A172 (cell line): Measurements from ENCODE around the gene PSME2. TPM values are rescaled to one million over a fixed set of nuclear protein-coding genes. Genes with fewer than 3 reads are reported as not detected.

Experiments
- DNase-seq: peaks from one replicate; pipeline ENCODE4 v3.0.0-alpha.2; 2015; ENCODE audit warnings: low spot score
- total RNA-seq: library from RNA; depleted of rRNA; stranded (reverse); fragments of >200 nt; shearing (Covaris generic); gene quantifications from 2 replicates; pipeline ENCODE4 v1.2.3, GENCODE V29; 2014

PSME2 gene
- total RNA-seq, 1 experiment from 2014 or later, result 126 TPM

DNA sequence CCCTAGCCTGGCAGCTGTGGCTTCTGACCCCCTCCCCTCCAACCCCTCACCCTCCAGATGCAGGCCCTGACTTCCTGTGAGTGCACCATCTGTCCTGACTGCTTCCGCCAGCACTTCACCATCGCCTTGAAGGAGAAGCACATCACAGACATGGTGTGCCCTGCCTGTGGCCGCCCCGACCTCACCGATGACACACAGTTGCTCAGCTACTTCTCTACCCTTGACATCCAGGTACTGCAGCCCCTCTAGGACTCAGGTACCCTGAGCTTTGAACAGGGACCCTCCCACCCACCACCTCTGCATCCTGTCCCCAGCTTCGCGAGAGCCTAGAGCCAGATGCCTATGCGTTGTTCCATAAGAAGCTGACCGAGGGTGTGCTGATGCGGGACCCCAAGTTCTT, 8.7 kb upstream of the PSME2 start:
- DNase-seq, result no peak

DNA sequence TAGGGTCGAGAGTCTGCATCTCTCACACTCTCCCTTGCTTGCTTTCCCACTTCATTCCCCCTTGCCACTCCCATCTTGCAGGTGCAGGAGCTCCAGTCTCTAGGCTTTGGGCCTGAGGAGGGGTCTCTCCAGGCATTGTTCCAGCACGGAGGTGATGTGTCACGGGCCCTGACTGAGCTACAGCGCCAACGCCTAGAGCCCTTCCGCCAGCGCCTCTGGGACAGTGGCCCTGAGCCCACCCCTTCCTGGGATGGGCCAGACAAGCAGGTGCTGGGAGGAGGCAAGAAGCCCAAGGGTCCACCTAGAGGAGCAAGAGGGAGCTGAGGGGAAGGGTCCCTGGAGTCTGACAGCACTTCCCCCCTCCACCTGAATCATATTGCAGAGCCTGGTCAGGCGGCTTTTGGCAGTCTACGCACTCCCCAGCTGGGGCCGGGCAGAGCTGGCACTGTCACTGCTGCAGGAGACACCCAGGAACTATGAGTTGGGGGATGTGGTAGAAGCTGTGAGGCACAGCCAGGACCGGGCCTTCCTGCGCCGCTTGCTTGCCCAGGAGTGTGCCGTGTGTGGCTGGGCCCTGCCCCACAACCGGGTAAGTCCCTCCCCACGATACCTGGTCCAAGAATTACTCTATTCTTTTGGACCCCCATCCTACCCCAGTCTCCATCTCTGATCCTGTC, 5.1 kb upstream of the PSME2 start:
- DNase-seq, result no peak

DNA sequence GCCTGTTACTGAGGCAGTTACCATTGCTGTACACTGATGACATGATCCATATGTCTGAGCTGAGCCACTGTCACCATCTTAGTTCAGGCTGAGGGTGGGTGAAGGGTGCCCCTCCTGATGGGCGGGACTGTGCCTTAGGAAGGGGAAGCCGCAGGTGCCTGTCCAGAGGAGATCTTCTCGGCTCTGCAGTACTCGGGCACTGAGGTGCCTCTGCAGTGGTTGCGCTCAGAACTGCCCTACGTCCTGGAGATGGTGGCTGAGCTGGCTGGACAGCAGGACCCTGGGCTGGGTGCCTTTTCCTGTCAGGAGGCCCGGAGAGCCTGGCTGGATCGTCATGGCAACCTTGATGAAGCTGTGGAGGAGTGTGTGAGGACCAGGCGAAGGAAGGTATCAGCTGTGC, 4.6 kb upstream of the PSME2 start:
- DNase-seq, result no peak

DNA sequence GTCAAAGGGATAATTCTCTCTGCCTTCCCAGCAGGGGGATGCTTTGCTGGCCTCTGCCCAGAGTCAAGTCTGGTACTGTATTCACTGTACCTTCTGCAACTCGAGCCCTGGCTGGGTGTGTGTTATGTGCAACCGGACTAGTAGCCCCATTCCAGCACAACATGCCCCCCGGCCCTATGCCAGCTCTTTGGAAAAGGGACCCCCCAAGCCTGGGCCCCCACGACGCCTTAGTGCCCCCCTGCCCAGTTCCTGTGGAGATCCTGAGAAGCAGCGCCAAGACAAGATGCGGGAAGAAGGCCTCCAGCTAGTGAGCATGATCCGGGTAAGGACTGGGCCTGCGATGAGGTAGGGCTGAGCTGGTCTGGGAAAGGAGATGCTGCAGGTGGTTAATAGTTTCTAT, 4.2 kb upstream of the PSME2 start:
- DNase-seq, result no peak

DNA sequence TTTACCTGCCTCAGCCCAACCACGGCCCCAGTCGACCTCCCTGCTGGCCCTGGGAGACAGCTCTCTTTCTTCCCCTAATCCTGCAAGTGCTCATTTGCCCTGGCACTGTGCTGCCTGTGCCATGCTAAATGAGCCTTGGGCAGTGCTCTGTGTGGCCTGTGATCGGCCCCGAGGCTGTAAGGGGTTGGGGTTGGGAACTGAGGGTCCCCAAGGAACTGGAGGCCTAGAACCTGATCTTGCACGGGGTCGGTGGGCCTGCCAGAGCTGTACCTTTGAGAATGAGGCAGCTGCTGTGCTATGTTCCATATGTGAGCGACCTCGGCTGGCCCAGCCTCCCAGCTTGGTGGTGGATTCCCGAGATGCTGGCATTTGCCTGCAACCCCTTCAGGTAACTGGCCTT, 3.7 kb upstream of the PSME2 start:
- no peak for DNase-seq

DNA sequence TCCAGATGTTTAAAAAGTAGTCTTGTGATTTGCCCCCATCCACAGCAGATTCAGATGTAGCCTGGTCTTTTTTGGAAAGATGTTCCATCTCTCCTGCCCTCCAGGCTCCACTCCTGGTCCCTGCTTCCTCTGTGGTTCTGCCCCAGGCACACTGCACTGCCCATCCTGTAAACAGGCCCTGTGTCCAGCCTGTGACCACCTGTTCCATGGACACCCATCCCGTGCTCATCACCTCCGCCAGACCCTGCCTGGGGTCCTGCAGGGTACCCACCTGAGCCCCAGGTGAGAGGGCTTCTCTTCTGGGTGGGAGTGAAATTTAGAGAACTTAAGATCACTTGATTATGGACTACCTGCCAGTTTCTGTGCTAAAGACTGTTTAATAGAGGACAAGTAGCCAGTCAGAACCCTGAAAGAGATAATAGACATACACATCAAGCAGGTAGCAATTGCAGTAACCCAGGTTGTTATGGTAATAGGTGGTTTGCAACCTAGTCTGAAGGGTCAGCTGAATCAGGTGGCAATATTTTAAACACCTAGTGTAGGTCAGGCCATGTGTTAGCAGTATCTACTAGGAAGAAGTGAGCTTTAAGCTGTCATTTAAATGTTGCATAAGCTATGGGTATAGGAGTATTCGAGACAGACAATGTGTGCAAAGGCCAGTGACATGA, 3.0 kb upstream of the PSME2 start:
- DNase-seq, result no peak

DNA sequence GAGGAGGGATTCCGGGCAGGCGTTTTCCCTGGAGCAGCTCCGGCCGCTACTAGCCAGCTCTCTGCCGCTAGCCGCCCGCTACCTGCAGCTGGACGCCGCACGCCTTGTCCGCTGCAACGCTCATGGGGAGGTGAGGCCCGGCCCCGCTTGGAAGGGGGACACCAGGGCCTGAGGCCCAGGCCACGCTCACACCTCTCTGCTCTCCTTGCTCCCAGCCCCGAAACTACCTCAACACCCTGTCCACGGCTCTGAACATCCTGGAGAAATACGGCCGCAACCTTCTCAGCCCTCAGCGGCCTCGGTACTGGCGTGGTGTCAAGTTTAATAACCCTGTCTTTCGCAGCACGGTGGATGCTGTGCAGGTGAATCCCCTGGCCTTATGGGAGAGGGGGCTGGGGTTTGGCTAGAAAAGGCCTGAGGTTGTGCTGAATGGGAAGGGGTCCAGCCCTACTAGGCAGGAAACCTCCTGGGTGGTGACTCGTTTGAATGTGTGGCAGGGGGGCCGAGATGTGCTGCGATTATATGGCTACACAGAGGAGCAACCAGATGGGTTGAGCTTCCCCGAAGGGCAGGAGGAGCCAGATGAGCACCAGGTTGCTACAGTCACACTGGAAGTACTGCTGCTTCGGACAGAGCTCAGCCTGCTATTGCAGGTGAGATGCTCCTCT, 1.5 kb upstream of the PSME2 start:
- no peak for DNase-seq

DNA sequence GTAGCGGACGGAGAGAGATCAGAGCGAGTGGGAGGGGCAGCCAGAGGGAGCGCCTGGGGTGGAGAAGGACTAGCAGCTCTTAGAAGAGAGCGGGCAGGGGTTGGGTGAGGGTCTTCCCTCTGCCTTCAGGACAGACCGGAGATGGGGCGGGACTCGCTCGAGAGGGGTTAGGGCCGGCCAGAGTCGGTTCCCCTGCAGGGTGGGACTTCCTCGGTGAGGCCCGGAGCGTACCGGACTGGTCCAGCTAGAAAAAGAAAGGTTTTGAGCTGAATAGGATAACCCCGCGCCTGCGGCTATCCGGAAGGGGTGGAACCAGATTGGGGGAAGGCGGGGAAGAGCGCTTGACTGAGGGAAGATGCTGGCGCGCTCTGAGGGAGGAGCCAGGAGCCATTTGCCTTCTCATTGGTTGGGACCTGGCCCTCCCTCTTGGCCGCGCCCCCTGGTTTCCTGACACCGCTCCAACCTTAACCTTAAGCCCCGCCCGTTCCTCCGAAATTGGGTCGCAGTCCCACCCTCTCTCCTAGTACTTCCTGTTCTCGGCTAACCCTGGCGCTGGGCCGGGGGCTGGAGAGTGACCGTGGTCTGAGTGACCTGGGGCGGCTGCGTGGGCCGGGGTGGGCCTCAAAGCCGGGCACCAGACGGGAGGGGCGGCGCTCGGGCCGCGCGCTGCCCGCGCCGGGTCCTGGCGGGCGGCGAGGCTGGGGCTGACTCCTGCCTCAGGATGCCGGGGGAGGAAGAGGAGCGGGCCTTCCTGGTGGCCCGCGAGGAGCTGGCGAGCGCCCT, 759 bp upstream of the PSME2 start, which contains the start of gene RNF31:
Gene RNF31 (plus strand): TSS at position 521 of the 783 bp plus-strand sequence. CDS start 201 bp downstream, at position 722.
- peak; percentile 96 for DNase-seq

DNA sequence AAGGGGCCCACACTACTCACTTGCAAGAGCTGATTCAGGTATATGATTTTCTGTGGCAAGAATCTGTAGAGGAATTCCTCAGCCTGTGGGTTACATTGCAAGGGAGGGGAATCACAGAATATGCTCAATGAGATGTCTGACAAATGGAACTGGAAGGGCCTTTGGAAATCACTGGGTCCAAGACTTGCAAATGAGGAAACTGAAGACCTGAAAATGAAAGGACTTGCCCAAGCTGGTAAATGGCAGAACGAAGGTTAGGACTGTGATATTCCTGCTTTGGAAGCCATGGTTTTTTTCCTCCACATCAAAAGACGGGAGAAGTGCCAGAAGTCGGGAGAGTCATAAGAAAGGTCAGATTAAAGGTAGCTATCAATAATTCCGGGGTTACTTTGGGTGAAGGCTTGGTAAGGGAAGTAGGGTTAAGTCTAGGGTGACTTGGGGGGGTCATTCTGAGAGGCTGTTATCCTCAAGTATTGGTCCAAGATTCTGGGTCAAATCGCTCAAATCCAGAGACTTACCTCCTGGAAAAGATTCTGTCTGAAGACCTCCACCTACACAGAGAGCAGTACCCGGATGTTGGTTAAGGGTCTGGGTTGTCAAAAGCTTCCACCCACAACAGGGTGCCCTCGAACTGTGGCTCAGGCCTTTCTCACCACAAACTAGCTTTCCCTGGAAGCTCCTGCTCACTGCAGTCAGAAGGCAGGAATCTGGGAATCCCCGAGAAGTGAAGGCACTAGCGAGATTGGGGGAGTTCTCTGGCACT, 539 bp downstream of the PSME2 start:
- no peak for DNase-seq

DNA sequence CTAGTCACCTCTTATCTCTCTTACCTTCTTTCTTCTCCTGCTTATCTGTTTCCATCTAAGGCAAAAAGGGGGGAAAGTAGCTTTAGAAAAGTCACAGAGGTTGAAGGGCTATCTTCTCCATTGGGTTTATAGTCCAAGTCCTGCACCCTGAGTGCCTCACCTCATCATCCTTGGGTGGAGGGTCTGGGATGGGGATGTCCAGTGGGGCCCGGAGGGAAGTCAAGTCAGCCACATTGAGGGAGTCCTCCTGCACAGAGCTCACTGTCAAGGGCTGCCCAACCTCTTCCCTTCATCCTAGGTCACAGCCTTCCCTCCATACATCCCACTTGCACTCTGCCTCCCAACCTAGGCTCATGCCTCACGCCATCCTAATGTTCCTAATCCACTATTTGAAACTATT, 1.2 kb downstream of the PSME2 start:
- no peak for DNase-seq

DNA sequence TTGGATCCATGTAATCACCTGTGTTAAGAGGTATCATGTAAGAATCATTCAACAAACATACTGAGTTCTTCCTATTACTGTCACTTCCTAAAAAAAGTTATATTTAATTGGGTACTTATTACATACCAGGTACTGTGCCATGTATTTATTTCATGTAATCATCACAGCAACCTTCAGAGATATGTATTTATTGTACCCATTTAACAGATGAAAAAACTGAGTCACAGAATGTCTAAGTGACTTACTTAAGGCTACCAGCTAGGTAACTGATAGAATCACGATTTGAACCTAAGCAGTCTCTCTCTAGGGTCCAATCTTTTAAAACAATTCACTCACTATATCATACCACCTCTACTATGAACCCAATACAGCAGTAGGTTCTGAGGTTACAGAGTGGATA, 2.0 kb downstream of the PSME2 start:
- DNase-seq, result no peak

DNA sequence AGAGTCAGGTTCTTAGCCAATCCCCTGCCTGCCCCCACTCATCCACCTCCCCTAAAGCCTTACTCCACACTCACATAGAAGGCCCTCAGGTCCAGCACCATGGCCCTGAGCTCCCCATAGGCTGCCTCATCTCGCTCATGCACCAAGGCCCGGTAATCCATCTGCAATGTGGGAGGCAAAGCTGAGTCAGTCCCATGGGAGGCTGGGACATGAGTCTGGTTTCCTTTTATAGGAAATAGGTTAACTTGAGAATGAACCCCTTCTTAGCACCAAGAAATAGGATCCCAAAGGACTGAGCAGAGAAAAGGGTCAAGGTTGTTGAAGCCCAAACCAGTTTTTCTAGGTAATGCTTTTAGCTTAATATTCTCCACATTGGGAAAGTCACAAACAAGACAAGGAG, 2.9 kb downstream of the PSME2 start:
- no peak for DNase-seq

DNA sequence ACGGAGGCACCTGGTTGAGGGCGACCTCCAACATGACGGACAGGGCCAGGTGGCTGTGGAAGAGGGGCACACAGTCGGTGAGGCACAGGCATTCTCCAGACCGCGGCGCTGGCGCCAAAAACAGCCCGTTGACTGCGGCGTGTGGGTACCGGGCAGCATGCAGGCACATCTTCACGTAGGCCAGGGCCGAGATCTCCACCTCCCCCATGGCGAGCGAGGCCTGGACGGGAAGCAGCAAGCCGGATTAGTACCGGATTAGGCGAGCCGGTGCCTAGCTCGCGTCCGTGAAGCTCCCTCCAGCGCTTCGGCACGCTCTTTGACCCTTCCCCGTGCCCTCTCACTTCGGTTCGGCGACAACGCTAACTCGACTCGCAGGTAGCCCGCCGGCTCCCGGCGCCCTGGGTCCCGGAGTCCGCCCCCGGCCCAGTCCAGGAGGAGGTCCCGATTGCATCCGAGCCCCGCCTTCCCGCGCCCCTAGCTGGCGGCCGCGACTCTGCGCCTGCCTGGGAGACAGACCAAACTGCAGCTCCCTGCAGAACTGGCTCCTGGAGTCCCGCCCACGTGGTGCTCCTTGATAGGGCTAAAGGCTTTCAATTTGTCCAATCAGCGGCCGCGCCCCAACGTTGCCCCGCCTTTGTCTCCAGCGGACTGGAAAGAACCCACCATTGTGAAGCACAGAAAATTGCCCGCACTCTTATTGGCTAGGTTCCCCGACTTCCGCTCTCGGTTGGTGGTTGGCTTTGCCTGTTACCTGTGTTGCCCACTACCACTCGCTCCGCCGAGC, 5.1 kb downstream of the PSME2 start, which contains the start of gene EMC9:
Gene EMC9 (minus strand): TSS at position 495 of the 784 bp plus-strand sequence. CDS start 287 bp downstream, at position 208.
- DNase-seq, result peak; percentile 96

DNA sequence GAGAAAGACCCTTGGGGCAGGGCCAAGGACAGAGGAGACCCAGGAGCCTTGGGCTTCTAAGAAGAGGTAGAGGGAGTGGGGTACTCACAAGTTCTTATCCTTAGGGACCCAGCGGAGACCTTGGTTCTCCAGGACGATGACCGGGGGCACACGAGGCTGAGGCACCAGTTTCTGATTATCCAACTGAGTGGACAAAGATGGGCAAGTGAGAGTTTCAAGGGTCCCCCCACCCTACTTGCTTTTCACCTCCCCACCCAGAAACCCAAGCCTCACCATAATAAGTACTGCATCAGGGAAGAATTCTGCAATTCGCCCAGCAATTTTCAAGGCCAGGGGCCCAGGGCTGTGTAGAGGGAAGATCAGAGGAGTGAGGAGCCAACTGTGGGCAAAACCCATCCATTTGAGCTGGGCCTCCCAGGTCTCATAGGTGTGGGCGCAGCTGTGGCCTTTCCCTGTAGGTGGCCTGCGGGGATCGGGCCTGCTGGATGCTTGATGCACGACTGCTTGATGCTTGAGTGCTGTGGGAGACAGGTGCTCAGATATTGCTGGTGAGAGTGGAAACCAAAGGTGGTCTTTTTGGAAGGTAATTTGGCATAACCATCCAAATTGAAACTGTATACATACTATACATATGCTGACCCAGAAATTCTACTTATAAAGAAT, 7.0 kb downstream of the PSME2 start:
- no peak for DNase-seq

DNA sequence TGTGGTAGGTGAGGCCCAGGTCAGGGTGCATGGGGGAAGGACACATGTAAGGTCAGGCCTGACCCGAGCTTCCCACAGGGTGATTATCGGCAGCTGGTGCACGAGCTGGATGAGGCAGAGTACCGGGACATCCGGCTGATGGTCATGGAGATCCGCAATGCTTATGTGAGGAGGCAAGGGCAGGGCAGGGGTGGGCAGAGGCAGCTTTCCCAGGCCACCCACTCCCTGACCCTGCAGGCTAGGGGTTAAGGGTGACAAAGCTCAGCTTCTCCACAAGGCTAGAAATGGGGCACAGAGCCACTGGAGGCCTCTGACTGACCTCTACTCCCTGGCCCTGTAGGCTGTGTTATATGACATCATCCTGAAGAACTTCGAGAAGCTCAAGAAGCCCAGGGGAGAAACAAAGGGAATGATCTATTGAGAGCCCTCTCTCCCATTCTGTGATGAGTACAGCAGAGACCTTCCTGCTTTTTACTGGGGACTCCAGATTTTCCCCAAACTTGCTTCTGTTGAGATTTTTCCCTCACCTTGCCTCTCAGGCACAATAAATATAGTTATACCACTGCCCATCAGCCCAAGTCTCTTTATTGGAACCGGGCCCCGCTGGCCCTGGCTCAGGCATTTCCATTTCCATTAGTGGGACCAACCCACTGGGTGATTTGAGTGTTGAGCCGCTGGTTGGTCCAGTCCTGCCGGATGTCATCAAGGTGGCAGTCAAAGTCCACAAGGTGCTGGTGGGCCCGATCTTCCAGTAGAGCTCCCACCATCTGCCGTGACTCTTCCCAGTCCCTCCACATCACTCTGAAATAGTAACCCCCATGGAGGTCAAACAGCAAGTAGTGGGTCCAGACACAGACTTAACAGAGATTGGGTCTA, 7.8 kb downstream of the PSME2 start:
- no peak for DNase-seq

DNA sequence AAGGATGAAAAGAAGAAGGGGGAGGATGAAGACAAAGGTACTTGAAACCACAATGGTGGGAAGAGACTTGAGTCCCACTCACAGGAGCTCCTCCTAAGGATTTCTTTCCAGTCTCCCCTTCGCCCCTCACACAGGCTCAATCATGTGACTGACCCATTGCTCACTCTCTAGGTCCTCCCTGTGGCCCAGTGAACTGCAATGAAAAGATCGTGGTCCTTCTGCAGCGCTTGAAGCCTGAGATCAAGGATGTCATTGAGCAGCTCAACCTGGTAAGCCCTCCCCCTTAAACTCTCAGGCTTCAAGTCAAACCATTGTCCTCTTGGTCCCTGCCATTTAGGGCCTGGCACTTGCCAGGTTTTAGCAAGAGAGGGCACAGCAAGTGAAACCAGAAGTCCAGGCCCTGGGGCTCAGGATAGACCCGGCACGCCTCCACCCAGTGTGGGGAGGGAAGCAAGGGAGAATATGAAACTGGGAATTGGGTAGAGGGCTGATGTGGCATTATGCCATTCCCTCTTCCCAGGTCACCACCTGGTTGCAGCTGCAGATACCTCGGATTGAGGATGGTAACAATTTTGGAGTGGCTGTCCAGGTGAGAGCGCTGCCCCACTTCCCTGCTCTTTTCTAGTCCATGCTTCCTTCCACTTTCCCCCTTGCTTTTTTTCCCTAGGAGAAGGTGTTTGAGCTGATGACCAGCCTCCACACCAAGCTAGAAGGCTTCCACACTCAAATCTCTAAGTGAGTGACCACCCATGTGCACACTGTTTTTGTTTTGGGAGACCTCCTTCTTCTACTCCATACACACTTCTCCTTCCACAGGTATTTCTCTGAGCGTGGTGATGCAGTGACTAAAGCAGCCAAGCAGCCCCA, 8.6 kb downstream of the PSME2 start:
- DNase-seq, result no peak

DNA sequence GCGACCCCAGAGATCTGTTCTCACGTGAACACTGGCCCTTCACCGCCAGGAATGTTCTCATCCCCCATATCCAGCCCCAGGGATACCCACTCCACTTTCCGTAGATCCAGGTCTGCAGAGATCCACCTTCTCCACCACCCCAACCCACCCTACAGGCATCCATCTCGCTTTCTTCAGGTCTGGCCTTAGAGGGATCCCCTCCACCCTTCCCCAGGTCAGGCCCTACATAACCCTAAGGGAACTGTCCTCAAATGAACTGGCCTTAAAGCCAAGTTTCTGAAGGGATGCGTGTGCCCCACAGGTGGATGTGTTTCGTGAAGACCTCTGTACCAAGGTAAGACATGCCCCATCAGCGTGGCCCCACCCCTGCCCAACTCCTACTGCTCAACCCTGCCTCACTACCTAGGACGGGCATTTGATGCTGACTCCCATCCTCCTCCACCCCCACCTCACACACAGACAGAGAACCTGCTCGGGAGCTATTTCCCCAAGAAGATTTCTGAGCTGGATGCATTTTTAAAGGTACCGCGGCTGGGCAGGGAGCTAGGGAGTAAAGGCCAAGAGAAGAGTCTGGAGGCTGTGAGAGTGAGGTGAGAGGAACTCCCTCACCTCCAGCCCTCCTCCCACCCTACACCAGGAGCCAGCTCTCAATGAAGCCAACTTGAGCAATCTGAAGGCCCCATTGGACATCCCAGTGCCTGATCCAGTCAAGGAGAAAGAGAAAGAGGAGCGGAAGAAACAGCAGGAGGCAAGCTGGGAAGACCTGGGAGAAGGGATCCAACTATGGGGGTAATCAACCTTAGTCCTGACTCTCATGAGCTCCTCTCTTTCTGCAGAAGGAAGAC, 9.5 kb downstream of the PSME2 start:
- DNase-seq, result no peak
